Calu3 (cell line): ENCODE measurements around the gene PSMC3. TPM values are rescaled to one million over a fixed set of nuclear protein-coding genes. Genes with fewer than 3 reads are reported as not detected.

Experiments
- BruUV-seq: library from RNA; stranded (reverse); fragments of 400-500 nt; replicated peaks from 2 replicates; lab custom pipeline; 2021; lab: Mats Ljungman, UMichigan
- CTCF ChIA-PET: fragments of 300-600 bp; sonication (Branson Sonifier 250); formaldehyde crosslinking; loops from one replicate; lab custom pipeline; 2022; ENCODE audit warnings: antibody characterized with exemption; lab: Charles Lee
- DNase-seq: peaks from one replicate; pipeline ENCODE4 v3.0.0; 2022
- H3K27ac Mint-ChIP-seq: one replicate; pipeline ENCODE4 v1.8.0; 2022; ENCODE audit warnings: mixed read lengths; ENCODE audit not compliant: unreplicated experiment
- H3K27me3 Mint-ChIP-seq: one replicate; pipeline ENCODE4 v1.8.0; 2022; ENCODE audit warnings: mixed read lengths; ENCODE audit not compliant: unreplicated experiment
- H3K36me3 Mint-ChIP-seq: one replicate; pipeline ENCODE4 v1.8.0; 2022; ENCODE audit warnings: mild to moderate bottlenecking, moderate library complexity, mixed read lengths; ENCODE audit not compliant: insufficient read depth, unreplicated experiment
- H3K4me1 Mint-ChIP-seq: one replicate; pipeline ENCODE4 v1.8.0; 2022; ENCODE audit warnings: mild to moderate bottlenecking, low read depth, mixed read lengths; ENCODE audit not compliant: unreplicated experiment
- H3K4me3 Mint-ChIP-seq: one replicate; pipeline ENCODE4 v1.8.0; 2022; ENCODE audit warnings: mild to moderate bottlenecking, low read depth, moderate library complexity, mixed read lengths; ENCODE audit not compliant: unreplicated experiment
- H3K9me3 Mint-ChIP-seq: one replicate; pipeline ENCODE4 v1.8.0; 2022; ENCODE audit warnings: low read depth, mixed read lengths; ENCODE audit not compliant: unreplicated experiment
- CTCF ChIP-seq: fragments of 200-600 bp; IDR thresholded peaks from one replicate; pipeline ENCODE4 v1.8.0; 2022; ENCODE audit warnings: antibody characterized with exemption; ENCODE audit not compliant: unreplicated experiment
- intact Hi-C: fragments of 100-400 bp; cut with micrococcal nuclease; formaldehyde crosslinking; loops from one replicate; pipeline ENCODE4 v1.10.0; 2022; ENCODE audit not compliant: unreplicated experiment
- microRNA-seq: library from miRNA; unstranded; fragments of <30 nt; microRNA quantifications from one replicate; pipeline ENCODE4 v1.2.0, GENCODE V29; 2022
- total RNA-seq: library from RNA; stranded (reverse); gene quantifications from 2 replicates; pipeline ENCODE4 v1.2.3, GENCODE V29; 2022

PSMC3 gene
- total RNA-seq, 1 experiment from 2014 or later: 173 TPM

GRCh38 chr11:47372422-47372821 is 53.8 kb downstream of the PSMC3 start:
- Mint-ChIP-seq H3K27me3 (peaks cover 24% of the 10 kb centered on the region), H3K4me3 (no peak overlapping the region), H3K36me3 (no peaks in the 10 kb centered on the region), H3K27ac (no peak overlapping the region), H3K9me3 (no peaks in the 10 kb centered on the region), H3K4me1 (no peaks in the 10 kb centered on the region)
- no peak for DNase-seq
- CTCF ChIA-PET: interaction anchor here (0.6 kb wide), 1 partner anchor 60 kb away, joined by 5 read pairs; no protein-coding TSS in a partner anchor
- intact Hi-C loops: loop anchor here (5.0 kb wide), 2 partner anchors 35 to 80 kb away; partner anchors contain the start of gene SLC39A13
- BruUV-seq: no TSS peak
- no peak for TF ChIP-seq CTCF

GRCh38 chr11:47369676-47370075 is 56.6 kb downstream of the PSMC3 start:
- no TSS peak for BruUV-seq
- no peak for DNase-seq
- no peak overlapping the region for H3K4me3 Mint-ChIP-seq
- no peak for TF ChIP-seq CTCF
- peaks cover 50% of the 10 kb centered on the region for H3K27me3 Mint-ChIP-seq
- no peaks in the 10 kb centered on the region for H3K9me3 Mint-ChIP-seq
- no peaks in the 10 kb centered on the region for H3K36me3 Mint-ChIP-seq
- intact Hi-C loops: loop anchor here (5.0 kb wide), 2 partner anchors 38 to 83 kb away; partner anchors contain the start of gene SLC39A13
- no peaks in the 10 kb centered on the region for H3K4me1 Mint-ChIP-seq
- H3K27ac Mint-ChIP-seq: no peak overlapping the region
- CTCF ChIA-PET: no interaction called here

Small RNAs within 50 kb of the gene (microRNA-seq; reads per million reads assigned to microRNA genes)
- gene MIR4487: not detected

Other genes with a start within 250 kb of the PSMC3 start
- gene ARFGAP2, start 249.6 kb downstream of the PSMC3 start, total RNA-seq: 108 and 121 TPM in 2 replicates
- 22.1 and 26.5 TPM in 2 replicates for gene PACSIN3, start 240.0 kb downstream of the PSMC3 start, total RNA-seq
- 18.7 and 27.8 TPM in 2 replicates for gene DDB2, start 211.5 kb downstream of the PSMC3 start, total RNA-seq
- gene ACP2, start 177.6 kb downstream of the PSMC3 start, total RNA-seq: 23.5 and 30.6 TPM in 2 replicates
- gene NR1H3, start 168.4 kb downstream of the PSMC3 start, total RNA-seq: 11.4 and 14.2 TPM in 2 replicates
- gene MADD, start 156.3 kb downstream of the PSMC3 start, total RNA-seq: 42.9 and 45.7 TPM in 2 replicates
- gene MYBPC3, start 73.7 kb downstream of the PSMC3 start, total RNA-seq: not detected in 2 replicates
- not detected in 2 replicates for gene SPI1, start 47.9 kb downstream of the PSMC3 start, total RNA-seq
- 23.8 and 24.3 TPM in 2 replicates for gene SLC39A13, start 17.8 kb downstream of the PSMC3 start, total RNA-seq
- gene RAPSN, start 22.7 kb upstream of the PSMC3 start, total RNA-seq: 1.8 and 3.6 TPM in 2 replicates
- 150 and 157 TPM in 2 replicates for gene CELF1, start 126.7 kb upstream of the PSMC3 start, total RNA-seq
- 49.0 and 49.7 TPM in 2 replicates for gene PTPMT1, start 139.2 kb upstream of the PSMC3 start, total RNA-seq
- gene KBTBD4, start 152.5 kb upstream of the PSMC3 start, total RNA-seq: 14.0 and 14.6 TPM in 2 replicates
- gene NDUFS3, start 152.6 kb upstream of the PSMC3 start, total RNA-seq: 104 and 107 TPM in 2 replicates
- gene FAM180B, start 160.2 kb upstream of the PSMC3 start, total RNA-seq: not detected in 2 replicates
- gene C1QTNF4, start 168.0 kb upstream of the PSMC3 start, total RNA-seq: not detected in 2 replicates
- 103 TPM in 2 replicates for gene MTCH2, start 216.1 kb upstream of the PSMC3 start, total RNA-seq